OCI-LY7 (cell line): Measurements from ENCODE around the gene SRGAP2C. TPM values are rescaled to one million over a fixed set of nuclear protein-coding genes. Genes with fewer than 3 reads are reported as not detected.
"Not testable (repeated sequence)": the region's sequence is repeated elsewhere in the genome, so short reads cannot be mapped to it uniquely, and the experiment has no call there.

Experiments
- BruUV-seq: library from RNA; stranded (reverse); fragments of 400-500 nt; replicated peaks from 2 replicates; lab custom pipeline; 2021; lab: Mats Ljungman, UMichigan
- CTCF ChIA-PET: fragments of 300-600 bp; sonication (Branson Sonifier 250); formaldehyde crosslinking; loops from one replicate; lab custom pipeline; 2022; ENCODE audit warnings: antibody characterized with exemption; ENCODE audit not compliant: unreplicated experiment; lab: Charles Lee
- POLR2A ChIA-PET: fragments of 300-600 bp; sonication (Branson Sonifier 250); formaldehyde crosslinking; loops from one replicate; lab custom pipeline; 2022; ENCODE audit warnings: antibody characterized with exemption; lab: Charles Lee
- DNase-seq: peaks from one replicate; pipeline ENCODE4 v3.0.0-alpha.2; 2015; ENCODE audit warnings: low spot score
- H2AFZ ChIP-seq: fragments of 200-600 bp; sonication (generic), shearing (Covaris generic); 2 replicates; pipeline ENCODE4 v1.6.1; 2014; ENCODE audit warnings: mild to moderate bottlenecking, antibody characterized with exemption, low read length, moderate library complexity
- H3K27ac ChIP-seq: fragments of 200-600 bp; sonication (generic); 2 replicates; pipeline ENCODE4 v1.5.1; 2014; ENCODE audit warnings: mixed run types, low read depth, mild to moderate bottlenecking, moderate library complexity, low read length, inconsistent platforms; ENCODE audit not compliant: poor library complexity, severe bottlenecking
- H3K36me3 ChIP-seq: fragments of 200-600 bp; sonication (generic); 2 replicates; pipeline ENCODE4 v1.6.1; 2014; ENCODE audit warnings: mild to moderate bottlenecking, antibody characterized with exemption, low read length, moderate library complexity, mixed read lengths; ENCODE audit not compliant: insufficient read depth
- H3K4me1 ChIP-seq: fragments of 200-600 bp; sonication (generic); 2 replicates; pipeline ENCODE4 v1.5.1; 2014; ENCODE audit warnings: mild to moderate bottlenecking, low read length; ENCODE audit not compliant: insufficient read depth, poor library complexity, severe bottlenecking
- H3K4me2 ChIP-seq: fragments of 200-600 bp; sonication (generic); 2 replicates; pipeline ENCODE4 v1.6.1; 2014; ENCODE audit warnings: mild to moderate bottlenecking, low read length
- H3K4me3 ChIP-seq: fragments of 200-600 bp; sonication (generic); 2 replicates; pipeline ENCODE4 v1.5.1; 2014; ENCODE audit warnings: mild to moderate bottlenecking, low read depth, low read length; ENCODE audit not compliant: poor library complexity, severe bottlenecking
- H3K79me2 ChIP-seq: fragments of 200-600 bp; sonication (generic); 2 replicates; pipeline ENCODE4 v1.6.1; 2016; ENCODE audit warnings: low read depth, mild to moderate bottlenecking, low read length, moderate library complexity, mixed read lengths; ENCODE audit not compliant: insufficient read depth
- H3K9me2 ChIP-seq: fragments of 200-600 bp; sonication (generic); 2 replicates; pipeline ENCODE4 v1.6.1; 2016; ENCODE audit warnings: mild to moderate bottlenecking, low read length, mixed read lengths; ENCODE audit not compliant: insufficient read depth
- H3K9me3 ChIP-seq: fragments of 200-600 bp; sonication (generic); 2 replicates; pipeline ENCODE4 v1.6.1; 2014; ENCODE audit warnings: mild to moderate bottlenecking, mixed run types, low read length, mixed read lengths
- H4K20me1 ChIP-seq: fragments of 200-600 bp; sonication (generic); 2 replicates; pipeline ENCODE4 v1.6.1; 2014; ENCODE audit warnings: mild to moderate bottlenecking, antibody characterized with exemption, low read length, moderate library complexity, mixed read lengths; ENCODE audit not compliant: insufficient read depth
- CTCF ChIP-seq: fragments of 200-600 bp; sonication (generic); conservative IDR thresholded peaks from 2 replicates; pipeline ENCODE4 v1.5.1; 2014; ENCODE audit warnings: mild to moderate bottlenecking, antibody characterized with exemption, low read length, moderate library complexity, mixed read lengths
- EZH2phosphoT487 ChIP-seq: fragments of 200-600 bp; sonication (generic); IDR thresholded peaks from 2 replicates; pipeline ENCODE4 v1.6.1; 2018; ENCODE audit warnings: low read depth, borderline replicate concordance, mild to moderate bottlenecking, mixed run types, antibody characterized with exemption, low read length, moderate library complexity, mixed read lengths
- intact Hi-C: fragments of 100-400 bp; cut with micrococcal nuclease; formaldehyde crosslinking; loops from one replicate; pipeline ENCODE4 v1.10.0; 2022; ENCODE audit not compliant: unreplicated experiment
- total RNA-seq, 2 experiments: library from RNA; depleted of rRNA in 1 of 2; stranded (reverse); fragments of >200 nt in 1 of 2; shearing (Covaris generic) in 1 of 2; gene quantifications; 2 replicates each; pipeline ENCODE4 v1.2.3, GENCODE V29; 2014 to 2022

SRGAP2C gene
- total RNA-seq, 2 experiments from 2014 or later = 6.8 to 30.7 TPM

- BruUV-seq = no TSS peak
- no peak overlapping the region for H3K4me3 ChIP-seq
- H3K79me2 ChIP-seq = no peaks in the 10 kb centered on the region
- POLR2A ChIA-PET = no interaction called here
- H3K27ac ChIP-seq = no peak overlapping the region
- CTCF ChIA-PET = no interaction called here
- no peak overlapping the region for H2AFZ ChIP-seq
- peaks cover 4% of the 10 kb centered on the region for H3K4me1 ChIP-seq
- TF ChIP-seq CTCF = no peak
- no peak for DNase-seq
- no peaks in the 10 kb centered on the region for H4K20me1 ChIP-seq
- H3K9me2 ChIP-seq = no peaks in the 10 kb centered on the region
- intact Hi-C loops = no loop called here
- no peak overlapping the region for H3K4me2 ChIP-seq
- H3K9me3 ChIP-seq = no peaks in the 10 kb centered on the region
- no peaks in the 10 kb centered on the region for H3K36me3 ChIP-seq
Measured at GRCh38 chr1:121417325-121417923, 232.6 kb downstream of the SRGAP2C start.

DNA sequence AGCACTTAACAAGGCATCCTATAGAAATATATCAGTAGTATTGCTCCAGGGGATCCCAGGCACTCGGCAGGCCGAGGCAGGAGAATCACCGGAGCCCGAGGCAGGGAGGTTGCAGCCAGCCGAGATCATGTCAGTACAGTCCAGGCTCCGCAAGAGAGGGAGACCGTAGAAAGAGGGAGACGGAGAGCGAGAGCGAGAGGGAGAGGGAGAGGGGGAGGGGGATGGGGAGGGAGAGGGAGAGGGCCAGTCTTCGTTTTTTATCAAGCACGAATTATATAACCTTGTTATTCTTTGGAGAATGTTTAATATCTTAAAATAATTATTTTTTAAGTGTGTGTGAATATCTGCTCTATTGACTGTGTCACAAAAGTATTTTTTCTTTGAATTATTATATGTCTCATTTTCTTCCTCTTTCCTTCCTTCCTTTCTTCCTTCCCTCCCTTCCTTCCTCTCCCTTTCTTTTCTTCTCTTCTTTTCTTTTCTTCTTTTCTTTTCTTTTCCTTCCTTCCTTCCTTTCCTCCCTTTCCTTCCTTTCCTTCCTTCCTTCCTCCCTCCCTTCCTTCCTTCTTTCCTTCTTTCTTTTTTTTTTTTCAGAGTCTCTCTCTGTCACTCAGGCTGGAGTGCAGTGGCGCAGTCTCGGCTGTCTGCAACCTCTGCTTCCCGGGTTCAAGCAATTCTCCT is 233.7 kb downstream of the SRGAP2C start:
- Histone ChIP-seq H3K79me2 (no peaks in the 10 kb centered on the region), H3K4me1 (peaks cover 4% of the 10 kb centered on the region), H3K36me3 (no peaks in the 10 kb centered on the region), H2AFZ (no peak overlapping the region), H3K27ac (no peak overlapping the region), H4K20me1 (no peaks in the 10 kb centered on the region), H3K9me2 (no peaks in the 10 kb centered on the region), H3K9me3 (no peaks in the 10 kb centered on the region), H3K4me3 (no peak overlapping the region), H3K4me2 (no peak overlapping the region)
- CTCF ChIA-PET = no interaction called here
- DNase-seq = no peak
- BruUV-seq = no TSS peak
- TF ChIP-seq EZH2phosphoT487 = no peak
- no peak for TF ChIP-seq CTCF
- POLR2A ChIA-PET = no interaction called here
- intact Hi-C loops = no loop called here

DNA sequence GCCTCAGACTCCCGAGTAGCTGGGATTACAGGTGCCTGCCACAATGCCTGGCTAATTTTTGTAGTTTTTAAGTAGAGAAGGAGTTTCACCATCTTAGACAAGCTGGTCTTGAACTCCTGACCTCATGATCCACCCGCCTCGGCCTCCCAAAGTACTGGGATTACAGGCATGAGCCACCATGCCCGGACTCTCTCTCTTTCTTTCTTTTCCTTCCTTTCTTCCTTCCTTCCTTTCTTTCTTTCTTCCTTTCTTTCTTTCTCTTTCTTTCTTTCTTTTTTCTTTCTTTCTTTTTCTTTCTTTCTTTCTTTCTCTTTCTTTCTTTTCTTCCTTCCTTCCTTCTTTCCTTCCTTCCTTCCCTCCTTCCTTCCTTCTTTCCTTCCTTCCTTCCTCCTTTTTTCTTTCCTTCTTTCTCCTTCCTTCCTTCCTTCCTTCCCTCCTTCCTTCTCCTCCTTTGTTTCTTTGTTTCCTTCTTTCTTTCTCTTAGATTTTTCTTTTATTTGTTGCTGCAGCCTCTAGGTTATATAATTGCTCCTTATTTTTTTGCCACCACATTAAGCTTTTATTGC is 234.4 kb downstream of the SRGAP2C start:
- H3K9me2 ChIP-seq, H3K27ac ChIP-seq, BruUV-seq, DNase-seq, H3K4me1 ChIP-seq, H3K79me2 ChIP-seq, H3K9me3 ChIP-seq, H3K4me3 ChIP-seq, H3K36me3 ChIP-seq, CTCF ChIA-PET, H2AFZ ChIP-seq, intact Hi-C loops, H4K20me1 ChIP-seq, H3K4me2 ChIP-seq: not testable (repeated sequence)
- POLR2A ChIA-PET = interaction anchor here (0.7 kb wide), 2 partner anchors 8 to 10 kb away, joined by 3 to 5 read pairs; no protein-coding TSS in a partner anchor

GRCh38 chr1:121421490-121421889 is 236.7 kb downstream of the SRGAP2C start:
- BruUV-seq, H3K79me2 ChIP-seq, H3K36me3 ChIP-seq, DNase-seq, H3K27ac ChIP-seq, H2AFZ ChIP-seq, H3K4me1 ChIP-seq, H3K9me3 ChIP-seq, H4K20me1 ChIP-seq, POLR2A ChIA-PET, H3K4me3 ChIP-seq, CTCF ChIA-PET, H3K9me2 ChIP-seq, intact Hi-C loops: not testable (repeated sequence)
- peak overlapping the region; percentile 15; the same call in 1 of the 2 replicates for H3K4me2 ChIP-seq

DNA sequence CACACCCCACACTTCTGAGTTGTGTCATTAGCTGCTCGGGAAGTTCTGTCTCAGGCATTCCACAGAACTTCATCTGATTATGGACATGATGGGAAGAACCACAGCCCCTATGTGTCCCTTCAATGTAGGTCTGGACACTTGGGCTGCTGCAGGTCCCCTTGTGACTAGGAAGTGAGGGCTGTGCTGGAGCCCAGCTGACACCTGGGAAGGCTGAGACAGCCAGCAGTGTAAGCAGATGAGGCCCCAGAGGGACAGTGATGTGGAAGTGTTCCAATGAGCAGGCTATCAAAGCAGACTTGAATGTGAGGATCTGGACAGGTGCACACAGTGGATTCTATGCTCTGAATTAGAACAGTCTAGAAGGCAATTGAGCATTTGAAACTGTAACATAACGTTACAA is 239.2 kb downstream of the SRGAP2C start:
- H3K36me3 ChIP-seq, H3K9me2 ChIP-seq, H3K4me1 ChIP-seq, H3K4me3 ChIP-seq, H3K9me3 ChIP-seq, DNase-seq, intact Hi-C loops, H4K20me1 ChIP-seq, H3K4me2 ChIP-seq, H3K27ac ChIP-seq, BruUV-seq, H3K79me2 ChIP-seq, H2AFZ ChIP-seq, CTCF ChIA-PET: not testable (repeated sequence)
- POLR2A ChIA-PET = interaction anchor here (0.9 kb wide), 1 partner anchor 63 kb away, joined by 3 read pairs; no protein-coding TSS in a partner anchor
